ENCODE results near the gene ASCC1.

DNA sequence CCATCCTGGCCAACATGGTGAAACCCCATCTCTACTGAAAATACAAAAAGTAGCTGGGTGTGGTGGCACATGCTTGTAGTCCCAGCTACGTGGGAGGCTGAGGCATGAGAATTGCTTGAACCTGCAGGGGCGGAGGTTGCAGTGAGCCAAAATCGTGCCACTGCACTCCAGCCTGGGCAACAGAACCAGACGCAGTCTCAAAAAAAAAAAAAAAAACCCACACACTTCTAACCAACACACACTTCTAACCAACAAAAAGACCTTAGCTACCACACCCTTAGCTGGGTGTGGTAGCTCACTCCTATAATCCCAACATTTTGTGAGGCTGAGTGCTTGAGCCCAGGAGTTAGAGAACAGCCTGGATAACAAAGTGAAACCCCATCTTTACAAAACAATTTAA lies 93.9 kb downstream of the ASCC1 start:
- no peak for TF ChIP-seq POLR2A (IDR thresholded peaks at IDR 0.05)
- TF ChIP-seq CTCF (IDR thresholded peaks at IDR 0.05 in 8 of 11, conservative IDR thresholded peaks at IDR 0.05 in 3 of 11), result no peak
- no peak for TF ChIP-seq POLR2AphosphoS5 (IDR thresholded peaks at IDR 0.05)

Measured in spleen (tissue), 7 donors.